SU-DHL-6 (cell line): ENCODE measurements around the gene MOCOS.

ENCODE experiments used
- H2AFZ ChIP-seq: fragments of 200-600 bp; sonication (generic); 2 replicates; pipeline ENCODE4 v1.6.1; 2014; ENCODE audit warnings: low read depth, mild to moderate bottlenecking, moderate library complexity, mixed read lengths, antibody characterized with exemption, low read length; ENCODE audit not compliant: severe bottlenecking
- H3F3A ChIP-seq: fragments of 200-600 bp; shearing (Covaris generic); 2 replicates; pipeline ENCODE4 v1.6.0; 2016; ENCODE audit warnings: antibody characterized with exemption, mild to moderate bottlenecking; ENCODE audit not compliant: insufficient read depth
- H3K27ac ChIP-seq: fragments of 200-600 bp; sonication (generic); 2 replicates; pipeline ENCODE4 v1.5.1; 2016; ENCODE audit warnings: low read depth, mild to moderate bottlenecking, low read length, moderate library complexity, mixed read lengths
- H3K27me3 ChIP-seq: fragments of 200-600 bp; sonication (generic), shearing (Covaris generic); 2 replicates; pipeline ENCODE4 v1.6.0; 2014; ENCODE audit warnings: mild to moderate bottlenecking, low read length
- H3K36me3 ChIP-seq: fragments of 200-600 bp; sonication (generic); 2 replicates; pipeline ENCODE4 v1.6.1; 2014; ENCODE audit warnings: mild to moderate bottlenecking, low read length, mixed read lengths
- H3K4me2 ChIP-seq: fragments of 300-600, 200-600 bp; shearing (Covaris generic), sonication (generic); 2 replicates; pipeline ENCODE4 v1.6.0; 2014; ENCODE audit warnings: low read length, low read depth, mild to moderate bottlenecking; ENCODE audit not compliant: poor library complexity, severe bottlenecking
- H3K4me3 ChIP-seq: fragments of 200-600 bp; sonication (generic); 2 replicates; pipeline ENCODE4 v1.5.1; 2014; ENCODE audit warnings: antibody characterized with exemption, low read length, mild to moderate bottlenecking, mixed read lengths; ENCODE audit not compliant: insufficient read depth, poor library complexity, severe bottlenecking
- H3K79me2 ChIP-seq: fragments of 200-600 bp; sonication (generic); 2 replicates; pipeline ENCODE4 v1.6.1; 2014; ENCODE audit warnings: mild to moderate bottlenecking, low read length, moderate library complexity; ENCODE audit not compliant: insufficient read depth
- H3K9ac ChIP-seq: fragments of 200-600 bp; sonication (generic); 2 replicates; pipeline ENCODE4 v1.7.0; 2014; ENCODE audit warnings: mild to moderate bottlenecking, low read length
- H3K9me2 ChIP-seq: fragments of 200-600 bp; sonication (generic); replicated peaks from 2 replicates; pipeline ENCODE4 v1.6.1; 2014; ENCODE audit warnings: low read length; ENCODE audit not compliant: insufficient read depth
- H3K9me3 ChIP-seq: fragments of 200-600 bp; sonication (generic); 2 replicates; pipeline ENCODE4 v1.6.1; 2014; ENCODE audit warnings: low read length, mixed read lengths; ENCODE audit not compliant: insufficient read depth
- H4K20me1 ChIP-seq: fragments of 200-600 bp; sonication (generic); 2 replicates; pipeline ENCODE4 v1.6.1; 2014; ENCODE audit warnings: low read depth, mild to moderate bottlenecking, antibody characterized with exemption, low read length, moderate library complexity, mixed read lengths
- CTCF ChIP-seq: fragments of 200-600 bp; sonication (generic); IDR thresholded peaks from one replicate; pipeline ENCODE4 v1.5.1; 2017; ENCODE audit warnings: antibody characterized with exemption, mild to moderate bottlenecking, low read length, moderate library complexity; ENCODE audit not compliant: insufficient read depth, poor library complexity, severe bottlenecking
- EZH2phosphoT487 ChIP-seq: fragments of 200-600 bp; sonication (generic), shearing (Covaris generic); conservative IDR thresholded peaks from 2 replicates; pipeline ENCODE4 v1.6.1; 2018; ENCODE audit warnings: mild to moderate bottlenecking, antibody characterized with exemption, low read length, moderate library complexity, mixed read lengths

The MOCOS gene

GRCh38 chr18:36283448-36283847 lies 96.2 kb downstream of the MOCOS start:
- TF ChIP-seq CTCF (no peak), EZH2phosphoT487 (no peak)
- Histone ChIP-seq H3F3A (no peaks in the 10 kb centered on the region), H3K79me2 (no peaks in the 10 kb centered on the region), H3K9ac (no peak overlapping the region), H3K27ac (no peak overlapping the region), H3K9me3 (no peaks in the 10 kb centered on the region), H3K36me3 (no peaks in the 10 kb centered on the region), H3K9me2 (no peaks in the 10 kb centered on the region), H2AFZ (no peak overlapping the region), H3K4me3 (no peak overlapping the region), H4K20me1 (no peaks in the 10 kb centered on the region), H3K27me3 (no peaks in the 10 kb centered on the region), H3K4me2 (no peak overlapping the region)

GRCh38 chr18:36284268-36284667 lies 97.0 kb downstream of the MOCOS start:
- H4K20me1 ChIP-seq, result no peaks in the 10 kb centered on the region
- no peak overlapping the region for H3K9ac ChIP-seq
- H2AFZ ChIP-seq, result no peak overlapping the region
- H3F3A ChIP-seq, result no peaks in the 10 kb centered on the region
- H3K9me2 ChIP-seq, result no peaks in the 10 kb centered on the region
- no peak overlapping the region for H3K4me3 ChIP-seq
- H3K9me3 ChIP-seq, result no peaks in the 10 kb centered on the region
- H3K27ac ChIP-seq, result no peak overlapping the region
- TF ChIP-seq EZH2phosphoT487, result no peak
- H3K27me3 ChIP-seq, result no peaks in the 10 kb centered on the region
- no peaks in the 10 kb centered on the region for H3K79me2 ChIP-seq
- no peaks in the 10 kb centered on the region for H3K36me3 ChIP-seq
- no peak overlapping the region for H3K4me2 ChIP-seq

GRCh38 chr18:36284671-36285295 lies 97.5 kb downstream of the MOCOS start:
- no peak overlapping the region for H3K9ac ChIP-seq
- no peaks in the 10 kb centered on the region for H3K79me2 ChIP-seq
- H2AFZ ChIP-seq, result no peak overlapping the region
- H3K4me3 ChIP-seq, result no peak overlapping the region
- H3K27ac ChIP-seq, result no peak overlapping the region
- H4K20me1 ChIP-seq, result no peaks in the 10 kb centered on the region
- H3K9me3 ChIP-seq, result no peaks in the 10 kb centered on the region
- no peaks in the 10 kb centered on the region for H3K27me3 ChIP-seq
- no peak overlapping the region for H3K4me2 ChIP-seq
- peak; percentile 89 for TF ChIP-seq CTCF
- no peak for TF ChIP-seq EZH2phosphoT487
- no peaks in the 10 kb centered on the region for H3F3A ChIP-seq
- H3K36me3 ChIP-seq, result no peaks in the 10 kb centered on the region
- no peaks in the 10 kb centered on the region for H3K9me2 ChIP-seq

- Histone ChIP-seq H3K4me2 (no peak overlapping the region), H4K20me1 (no peaks in the 10 kb centered on the region), H3K27me3 (no peaks in the 10 kb centered on the region), H3K79me2 (no peaks in the 10 kb centered on the region), H3K4me3 (no peak overlapping the region), H3K9ac (no peak overlapping the region), H3F3A (no peaks in the 10 kb centered on the region), H3K36me3 (no peaks in the 10 kb centered on the region), H3K9me3 (no peaks in the 10 kb centered on the region), H2AFZ (no peak overlapping the region), H3K9me2 (no peaks in the 10 kb centered on the region), H3K27ac (no peak overlapping the region)
- TF ChIP-seq EZH2phosphoT487, result no peak
- no peak for TF ChIP-seq CTCF
Measured at GRCh38 chr18:36287653-36288052, 100.4 kb downstream of the MOCOS start.
